Measurements from ENCODE around the gene MC1R. TPM values are rescaled to one million over a fixed set of nuclear protein-coding genes. Genes with fewer than 3 reads are reported as not detected.

MC1R gene
- total and polyA plus RNA-seq, 2 of the 8 experiments (the other 6 are each of a cell fraction or from before 2014, with no cell fraction given): 2.2 to 2.9 TPM

DNA sequence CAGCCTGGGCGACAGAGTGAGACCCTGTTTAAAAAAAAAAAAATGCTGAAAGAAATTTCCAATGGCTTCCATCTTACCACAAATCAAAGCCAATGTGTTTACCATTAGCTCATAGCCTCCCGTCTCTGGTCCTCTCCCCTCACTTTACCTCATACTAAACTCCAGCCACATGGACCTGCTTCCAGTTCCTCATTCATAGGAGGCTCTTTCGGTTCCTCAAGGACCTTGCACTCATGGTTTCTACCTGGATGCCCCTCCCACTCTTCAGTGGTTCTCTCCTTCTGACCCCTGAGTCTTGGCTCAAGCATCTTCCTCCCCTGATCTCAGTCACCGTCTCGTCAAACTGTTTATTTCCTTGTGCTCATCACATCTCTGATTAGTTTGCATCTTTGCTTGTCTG, 26.1 kb downstream of the MC1R start:
- H3K9ac ChIP-seq (replicated peaks in 1 of 4; ENCODE audit: extremely low read depth in 1 of 4, low read depth in 3 of 4, low read length in 3 of 4): no peak overlapping the region
- no peak overlapping the region for H2BK12ac ChIP-seq (ENCODE audit: low read depth, low read length)
- ChIA-PET CTCF (ENCODE audit: partially characterized antibody) (interaction anchor here (0.6 to 1.3 kb wide), 4 partner anchors 9 to 1324 kb away, joined by 3 read pairs; no protein-coding TSS in a partner anchor), POLR2A (ENCODE audit: partially characterized antibody) (interaction anchor here (1.0 to 2.0 kb wide), 2 partner anchors 21 to 22 kb away, joined by 3 to 7 read pairs; no protein-coding TSS in a partner anchor)
- H3K4ac ChIP-seq (replicated peaks; ENCODE audit: insufficient read length, low read depth, low read length): no peak overlapping the region
- no peaks in the 10 kb centered on the region for H3K36me3 ChIP-seq (ENCODE audit: control insufficient read depth in 2 of 4, insufficient read depth in 4 of 4, low read length in 3 of 4)
- H2BK5ac ChIP-seq (ENCODE audit: low read depth, low read length): no peak overlapping the region
- no peak for DNase-seq (ENCODE audit: low read depth in 1 of 2, low spot score in 2 of 2)
- no peak overlapping the region for H3K23ac ChIP-seq (ENCODE audit: insufficient read length)
- H3K14ac ChIP-seq (ENCODE audit: insufficient read length): no peak overlapping the region
- FAIRE-seq: no peak
- H3K56ac ChIP-seq (replicated peaks; ENCODE audit: insufficient read length, low read depth, low read length): no peak overlapping the region
- no peak overlapping the region for H3K4me2 ChIP-seq (ENCODE audit: insufficient read depth in 1 of 2, low read depth in 2 of 2, low read length in 2 of 2)
- TF ChIP-seq CBX8 (IDR thresholded peaks at IDR 0.05; ENCODE audit: borderline replicate concordance, low read depth, low read length) (no peak), RAD21 (IDR thresholded peaks at IDR 0.05 in 1 of 2, conservative IDR thresholded peaks at IDR 0.05 in 1 of 2; ENCODE audit: low read depth in 2 of 2, low read length in 2 of 2) (no peak), BRCA1 (IDR thresholded peaks at IDR 0.05; ENCODE audit: low read depth, low read length) (no peak), YY1 (IDR thresholded peaks at IDR 0.05; ENCODE audit: low read depth, low read length) (no peak), TAF1 (IDR thresholded peaks at IDR 0.05; ENCODE audit: low read depth, low read length) (no peak), KDM1A (IDR thresholded peaks at IDR 0.05; ENCODE audit: borderline replicate concordance, low read length) (no peak), TCF12 (IDR thresholded peaks at IDR 0.05; ENCODE audit: low read depth, low read length) (no peak), SP2 (IDR thresholded peaks at IDR 0.05; ENCODE audit: low read length) (no peak), BACH1 (IDR thresholded peaks at IDR 0.05; ENCODE audit: low read length) (no peak), POU5F1 (IDR thresholded peaks at IDR 0.05; ENCODE audit: low read depth, low read length) (no peak), SP1 (IDR thresholded peaks at IDR 0.05; ENCODE audit: low read depth, low read length) (no peak), SP4 (IDR thresholded peaks at IDR 0.05; ENCODE audit: low read length) (no peak), RFX5 (IDR thresholded peaks at IDR 0.05; ENCODE audit: borderline replicate concordance, low read depth, low read length) (no peak), HDAC6 (IDR thresholded peaks at IDR 0.05; ENCODE audit: low read depth, low read length) (no peak)
- no peak overlapping the region for H4K91ac ChIP-seq (replicated peaks; ENCODE audit: insufficient read length, low read length)
- H3K79me1 ChIP-seq (ENCODE audit: low read depth, low read length): no peaks in the 10 kb centered on the region
- no peak overlapping the region for H4K5ac ChIP-seq (ENCODE audit: insufficient read length, low read depth, low read length)
- peaks cover 7% of the 10 kb centered on the region; the same call in 1 of the 2 replicates for H3K23me2 ChIP-seq (ENCODE audit: low read depth, low read length)
- H3K4me1 ChIP-seq (replicated peaks in 1 of 4; ENCODE audit: control insufficient read depth in 3 of 4, insufficient read depth in 4 of 4, low read length in 3 of 4): peaks cover 0 to 7% (median 5%) of the 10 kb centered on the region in 4 experiments; a peak in 5 of 7 replicates
- H4K8ac ChIP-seq (ENCODE audit: extremely low read depth, insufficient read depth, low read length): no peak overlapping the region
- no peak overlapping the region for H2BK20ac ChIP-seq (ENCODE audit: low read length)
- no peak overlapping the region for H3K4me3 ChIP-seq (ENCODE audit: extremely low read depth in 1 of 4, insufficient read depth in 2 of 4, low read depth in 3 of 4, low read length in 4 of 4)
- no peaks in the 10 kb centered on the region for H3K9me3 ChIP-seq (ENCODE audit: insufficient read depth in 2 of 2, low read depth in 1 of 2, low read length in 1 of 2)
- H3K27ac ChIP-seq (ENCODE audit: low read depth, low read length): no peak overlapping the region
- 89% methylated on average over 5 of the region's 5 CpGs; no CpG with 5 or more reads in 1 of the 2 experiments for WGBS, 2 experiments (ENCODE audit: extremely low coverage in 1 of 2, insufficient coverage in 1 of 2, insufficient read length in 1 of 2, insufficient replicate concordance in 2 of 2, low coverage in 1 of 2, low lambda C conversion rate in 2 of 2, missing lambda C conversion rate in 1 of 2)
- peaks cover 0 to 3% of the 10 kb centered on the region in 2 experiments for H4K20me1 ChIP-seq (replicated peaks in 1 of 2; ENCODE audit: control insufficient read depth in 1 of 2, insufficient read depth in 2 of 2, low read length in 2 of 2)
- no peak overlapping the region; the same call in 1 of the 2 replicates for H2AK5ac ChIP-seq (ENCODE audit: low read depth, low read length)
- H2AFZ ChIP-seq (ENCODE audit: low read length): no peak overlapping the region
- peaks cover 3 to 27% (median 22%) of the 10 kb centered on the region in 4 experiments for H3K27me3 ChIP-seq (replicated peaks in 1 of 4; ENCODE audit: control insufficient read depth in 3 of 4, extremely low read depth in 1 of 4, insufficient read depth in 3 of 4, low read length in 3 of 4)
- no peak overlapping the region for H2BK15ac ChIP-seq (ENCODE audit: low read length)
- H2BK120ac ChIP-seq (replicated peaks; ENCODE audit: low read depth, low read length): no peak overlapping the region
- H3K18ac ChIP-seq (ENCODE audit: extremely low read depth, low read length): no peak overlapping the region
- no peaks in the 10 kb centered on the region for H3K79me2 ChIP-seq (ENCODE audit: control insufficient read depth in 1 of 2, insufficient read depth in 2 of 2, low read length in 2 of 2)
